ENCODE measurements around the gene ERCC1. TPM values are rescaled to one million over a fixed set of nuclear protein-coding genes. Genes with fewer than 3 reads are reported as not detected.

Gene ERCC1
- total RNA-seq, 1 donor: 96.3 TPM

DNA sequence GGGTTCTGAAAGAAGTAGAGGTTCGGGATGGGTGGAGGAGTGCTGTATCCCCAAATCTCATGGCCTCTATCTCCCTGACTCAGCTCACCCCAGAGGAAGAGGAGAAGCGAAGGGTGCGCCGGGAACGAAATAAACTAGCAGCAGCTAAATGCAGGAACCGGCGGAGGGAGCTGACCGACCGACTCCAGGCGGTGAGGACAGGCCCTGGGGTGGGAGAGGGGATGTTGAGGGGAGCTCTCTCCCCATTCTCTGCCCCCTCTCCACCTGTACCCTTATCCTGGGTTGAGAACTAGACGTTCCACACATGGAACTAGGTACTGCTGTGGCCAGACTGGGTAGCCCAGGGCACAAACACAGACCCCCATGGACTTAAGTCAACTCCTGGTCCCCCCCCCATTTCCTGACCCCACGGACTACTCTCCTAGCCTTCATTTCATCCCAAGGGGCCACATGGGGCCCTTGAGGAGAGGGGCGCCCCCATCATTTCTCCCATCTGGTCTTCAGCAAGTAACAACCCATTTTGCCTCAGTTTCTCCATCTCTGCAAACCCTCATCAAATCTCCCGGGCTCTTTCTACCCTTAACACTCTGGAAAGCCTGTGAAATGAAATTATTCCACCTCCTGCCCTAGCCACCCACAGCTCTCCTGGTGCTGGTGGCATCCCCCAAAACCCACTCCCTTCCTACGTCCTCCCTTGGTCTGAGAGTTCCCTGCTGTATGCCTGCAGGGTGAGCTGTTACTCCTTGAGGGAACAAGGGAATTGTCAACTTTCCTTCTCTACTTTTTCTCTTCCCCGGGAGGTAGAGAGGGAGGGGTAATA lies 47.6 kb upstream of the ERCC1 start:
- Histone ChIP-seq H3K4me2 (ENCODE audit: insufficient read depth, low read length) (peak overlapping the region; percentile 100), H3K27ac (ENCODE audit: low read depth, low read length) (peak overlapping the region; percentile 97), H3K27me3 (ENCODE audit: insufficient read depth, low read length) (no peaks in the 10 kb centered on the region), H2AFZ (ENCODE audit: low read length) (no peak overlapping the region), H3K4me3 (ENCODE audit: insufficient read depth, low read length) (peak overlapping the region; percentile 95), H3K36me3 (ENCODE audit: insufficient read depth, low read length) (peaks cover 8% of the 10 kb centered on the region), H4K20me1 (ENCODE audit: insufficient read depth, low read length) (peaks cover 5% of the 10 kb centered on the region), H3K9me3 (ENCODE audit: low read depth, low read length) (no peaks in the 10 kb centered on the region), H3K4me1 (ENCODE audit: insufficient read depth, low read length) (peaks cover 21% of the 10 kb centered on the region), H3K79me2 (ENCODE audit: insufficient read depth, low read length) (peaks cover 50% of the 10 kb centered on the region)
- TF ChIP-seq, protein P1, sequence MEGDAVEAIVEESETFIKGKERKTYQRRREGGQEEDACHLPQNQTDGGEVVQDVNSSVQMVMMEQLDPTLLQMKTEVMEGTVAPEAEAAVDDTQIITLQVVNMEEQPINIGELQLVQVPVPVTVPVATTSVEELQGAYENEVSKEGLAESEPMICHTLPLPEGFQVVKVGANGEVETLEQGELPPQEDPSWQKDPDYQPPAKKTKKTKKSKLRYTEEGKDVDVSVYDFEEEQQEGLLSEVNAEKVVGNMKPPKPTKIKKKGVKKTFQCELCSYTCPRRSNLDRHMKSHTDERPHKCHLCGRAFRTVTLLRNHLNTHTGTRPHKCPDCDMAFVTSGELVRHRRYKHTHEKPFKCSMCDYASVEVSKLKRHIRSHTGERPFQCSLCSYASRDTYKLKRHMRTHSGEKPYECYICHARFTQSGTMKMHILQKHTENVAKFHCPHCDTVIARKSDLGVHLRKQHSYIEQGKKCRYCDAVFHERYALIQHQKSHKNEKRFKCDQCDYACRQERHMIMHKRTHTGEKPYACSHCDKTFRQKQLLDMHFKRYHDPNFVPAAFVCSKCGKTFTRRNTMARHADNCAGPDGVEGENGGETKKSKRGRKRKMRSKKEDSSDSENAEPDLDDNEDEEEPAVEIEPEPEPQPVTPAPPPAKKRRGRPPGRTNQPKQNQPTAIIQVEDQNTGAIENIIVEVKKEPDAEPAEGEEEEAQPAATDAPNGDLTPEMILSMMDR (IDR thresholded peaks at IDR 0.05; ENCODE audit: extremely low read depth, low read depth, low read length): no peak
- peak; percentile 62 for DNase-seq (ENCODE audit: insufficient read length, low spot score, missing footprints)

DNA sequence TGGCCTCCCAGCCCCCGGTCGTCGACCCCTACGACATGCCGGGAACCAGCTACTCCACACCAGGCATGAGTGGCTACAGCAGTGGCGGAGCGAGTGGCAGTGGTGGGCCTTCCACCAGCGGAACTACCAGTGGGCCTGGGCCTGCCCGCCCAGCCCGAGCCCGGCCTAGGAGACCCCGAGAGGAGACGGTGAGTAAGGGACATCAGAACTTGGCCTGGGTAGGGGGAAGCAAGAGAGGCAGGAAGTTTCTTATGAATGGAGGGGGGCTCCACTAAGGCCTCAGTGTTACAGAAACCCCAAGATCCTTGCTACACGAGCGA lies 47.0 kb upstream of the ERCC1 start:
- Histone ChIP-seq H2AFZ (ENCODE audit: low read length) (no peak overlapping the region), H3K36me3 (ENCODE audit: insufficient read depth, low read length) (peaks cover 8% of the 10 kb centered on the region), H4K20me1 (ENCODE audit: insufficient read depth, low read length) (peaks cover 5% of the 10 kb centered on the region), H3K27ac (ENCODE audit: low read depth, low read length) (peak overlapping the region; percentile 97), H3K4me3 (ENCODE audit: insufficient read depth, low read length) (peak overlapping the region; percentile 95), H3K79me2 (ENCODE audit: insufficient read depth, low read length) (peaks cover 47% of the 10 kb centered on the region), H3K4me1 (ENCODE audit: insufficient read depth, low read length) (peaks cover 21% of the 10 kb centered on the region), H3K9me3 (ENCODE audit: low read depth, low read length) (no peaks in the 10 kb centered on the region), H3K4me2 (ENCODE audit: insufficient read depth, low read length) (peak overlapping the region; percentile 100), H3K27me3 (ENCODE audit: insufficient read depth, low read length) (no peaks in the 10 kb centered on the region)
- peak; percentile 51 for DNase-seq (ENCODE audit: insufficient read length, low spot score, missing footprints)
- TF ChIP-seq, protein P1 (IDR thresholded peaks at IDR 0.05; ENCODE audit: extremely low read depth, low read depth, low read length): no peak

DNA sequence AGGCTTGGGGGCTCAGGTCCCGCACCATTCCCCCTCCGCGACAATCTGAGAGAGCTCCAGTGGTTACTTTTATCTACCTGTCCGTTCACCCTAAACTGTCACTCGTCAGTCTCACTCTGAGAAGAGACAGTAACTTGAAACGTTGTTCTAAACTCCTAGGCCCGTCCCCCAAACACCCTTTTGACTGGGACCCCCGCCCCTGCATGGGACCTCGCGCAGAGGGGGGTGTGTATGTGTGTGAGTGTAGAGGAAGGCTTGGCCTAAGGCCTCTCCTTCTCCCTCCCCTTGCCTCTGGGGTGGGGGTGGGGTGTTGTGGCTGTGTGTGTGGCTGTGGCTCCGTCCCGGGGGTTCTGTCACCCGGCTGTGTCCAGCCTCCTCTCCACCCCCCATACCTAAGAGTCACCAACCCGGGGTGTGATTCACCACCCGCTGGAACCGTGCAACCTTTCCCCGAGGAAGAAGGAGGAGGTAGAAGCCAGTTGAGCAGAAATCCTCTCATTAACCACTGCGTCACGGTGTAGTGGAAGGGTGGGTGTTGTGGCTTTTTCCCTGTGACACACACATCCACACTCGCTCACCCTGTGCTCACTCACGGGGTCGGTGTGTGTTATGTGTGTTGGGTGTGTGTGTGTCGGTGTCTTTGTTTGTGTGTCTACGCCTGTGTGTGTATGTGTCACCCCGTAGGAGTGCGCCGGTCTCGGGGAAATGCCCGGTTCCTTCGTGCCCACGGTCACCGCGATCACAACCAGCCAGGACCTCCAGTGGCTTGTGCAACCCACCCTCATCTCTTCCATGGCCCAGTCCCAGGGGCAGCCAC lies 46.4 kb upstream of the ERCC1 start:
- Histone ChIP-seq H3K27me3 (ENCODE audit: insufficient read depth, low read length) (no peaks in the 10 kb centered on the region), H3K79me2 (ENCODE audit: insufficient read depth, low read length) (peaks cover 47% of the 10 kb centered on the region), H3K36me3 (ENCODE audit: insufficient read depth, low read length) (peaks cover 8% of the 10 kb centered on the region), H4K20me1 (ENCODE audit: insufficient read depth, low read length) (peaks cover 5% of the 10 kb centered on the region), H3K4me3 (ENCODE audit: insufficient read depth, low read length) (peak overlapping the region; percentile 95), H2AFZ (ENCODE audit: low read length) (no peak overlapping the region), H3K27ac (ENCODE audit: low read depth, low read length) (peak overlapping the region; percentile 97), H3K9me3 (ENCODE audit: low read depth, low read length) (no peaks in the 10 kb centered on the region), H3K4me1 (ENCODE audit: insufficient read depth, low read length) (peaks cover 21% of the 10 kb centered on the region), H3K4me2 (ENCODE audit: insufficient read depth, low read length) (peak overlapping the region; percentile 100)
- DNase-seq (ENCODE audit: insufficient read length, low spot score, missing footprints): peak; percentile 93
- TF ChIP-seq, protein P1 (IDR thresholded peaks at IDR 0.05; ENCODE audit: extremely low read depth, low read depth, low read length): no peak
